GM23338 (cell line): ENCODE data around the gene PDCD4.
"Not testable (repeated sequence)": the region's sequence is repeated elsewhere in the genome, so short reads cannot be mapped to it uniquely, and the experiment has no call there.

Experiments used
- CREB1 ChIP-seq: fragments of 250-450 bp; sonication (Bioruptor Pico); IDR thresholded peaks from 2 replicates; pipeline ENCODE4 v1.5.0; 2020; ENCODE audit warnings: low read depth, mild to moderate bottlenecking, moderate library complexity
- EZH2 ChIP-seq: fragments of 200-600 bp; sonication (generic); IDR thresholded peaks from one replicate; pipeline ENCODE4 v1.8.0; 2017; ENCODE audit warnings: antibody characterized with exemption, mild to moderate bottlenecking, low read depth; ENCODE audit not compliant: unreplicated experiment
- EZH2phosphoT487 ChIP-seq: fragments of 200-600 bp; sonication (generic); IDR thresholded peaks from one replicate; pipeline ENCODE4 v1.8.1; 2018; ENCODE audit warnings: antibody characterized with exemption; ENCODE audit not compliant: unreplicated experiment
- JUNB ChIP-seq: IDR thresholded peaks from one replicate; pipeline ENCODE4 v1.6.1; 2016; ENCODE audit warnings: antibody characterized with exemption; ENCODE audit not compliant: unreplicated experiment
- POLR2AphosphoS5 ChIP-seq: IDR thresholded peaks from 2 replicates; pipeline ENCODE4 v1.6.1; 2016; ENCODE audit warnings: antibody characterized with exemption, low read depth
- STAT1 ChIP-seq: IDR thresholded peaks from one replicate; pipeline ENCODE4 v1.6.1; 2016; ENCODE audit warnings: antibody characterized with exemption; ENCODE audit not compliant: unreplicated experiment
- ZNF114 ChIP-seq: fragments of 250-450 bp; sonication (Bioruptor Pico); IDR thresholded peaks from 2 replicates; pipeline ENCODE4 v1.5.0; 2020; ENCODE audit warnings: mild to moderate bottlenecking, moderate library complexity
- ZNF331 ChIP-seq: fragments of 250-450 bp; sonication (Bioruptor Pico); IDR thresholded peaks from 2 replicates; pipeline ENCODE4 v1.5.0; 2020; ENCODE audit warnings: low read depth, mild to moderate bottlenecking, moderate library complexity
- TF ChIP-seq, protein P1 (sequence below), 2 experiments: fragments of 200-600 bp in 1 of 2; sonication (generic) in 1 of 2; conservative IDR thresholded peaks; 2 replicates each; pipeline versions ENCODE4 v1.5.1 to v1.6.1; 2016 to 2017; ENCODE audit warnings: antibody characterized with exemption in 2 of 2, low read depth in 2 of 2, mild to moderate bottlenecking in 2 of 2, moderate library complexity in 1 of 2
- TF ChIP-seq, protein P2 (sequence below): IDR thresholded peaks from 2 replicates; pipeline ENCODE4 v1.6.1; 2016; ENCODE audit warnings: antibody characterized with exemption
- TF ChIP-seq, protein P3 (sequence below): IDR thresholded peaks from one replicate; pipeline ENCODE4 v1.6.1; 2018; ENCODE audit warnings: antibody characterized with exemption; ENCODE audit not compliant: unreplicated experiment
- TF ChIP-seq, protein P4 (sequence below): fragments of 250-450 bp; sonication (Bioruptor Pico); IDR thresholded peaks from 2 replicates; pipeline ENCODE4 v1.5.0; 2020; ENCODE audit warnings: mild to moderate bottlenecking, moderate library complexity

DNA sequence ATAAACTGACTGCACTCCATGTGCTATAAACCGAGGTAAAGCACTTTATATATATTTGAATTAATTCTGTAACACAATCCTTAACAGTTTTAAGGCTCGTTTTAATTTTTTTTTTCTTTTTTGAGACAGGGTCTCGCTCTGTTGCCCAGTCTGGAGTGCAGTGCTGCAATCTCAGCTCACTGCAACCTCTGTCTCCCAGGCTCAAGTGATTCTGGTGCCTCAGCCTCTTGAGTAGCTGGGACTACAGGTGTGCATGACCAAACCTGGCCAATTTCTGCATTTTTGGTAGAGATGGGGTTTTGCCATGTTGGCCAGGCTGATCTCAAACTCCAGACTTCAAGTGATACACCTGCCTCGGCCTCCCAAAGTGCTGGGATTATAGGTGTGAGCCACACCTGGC is 43.9 kb downstream of the PDCD4 start:
- TF ChIP-seq, protein P1, sequence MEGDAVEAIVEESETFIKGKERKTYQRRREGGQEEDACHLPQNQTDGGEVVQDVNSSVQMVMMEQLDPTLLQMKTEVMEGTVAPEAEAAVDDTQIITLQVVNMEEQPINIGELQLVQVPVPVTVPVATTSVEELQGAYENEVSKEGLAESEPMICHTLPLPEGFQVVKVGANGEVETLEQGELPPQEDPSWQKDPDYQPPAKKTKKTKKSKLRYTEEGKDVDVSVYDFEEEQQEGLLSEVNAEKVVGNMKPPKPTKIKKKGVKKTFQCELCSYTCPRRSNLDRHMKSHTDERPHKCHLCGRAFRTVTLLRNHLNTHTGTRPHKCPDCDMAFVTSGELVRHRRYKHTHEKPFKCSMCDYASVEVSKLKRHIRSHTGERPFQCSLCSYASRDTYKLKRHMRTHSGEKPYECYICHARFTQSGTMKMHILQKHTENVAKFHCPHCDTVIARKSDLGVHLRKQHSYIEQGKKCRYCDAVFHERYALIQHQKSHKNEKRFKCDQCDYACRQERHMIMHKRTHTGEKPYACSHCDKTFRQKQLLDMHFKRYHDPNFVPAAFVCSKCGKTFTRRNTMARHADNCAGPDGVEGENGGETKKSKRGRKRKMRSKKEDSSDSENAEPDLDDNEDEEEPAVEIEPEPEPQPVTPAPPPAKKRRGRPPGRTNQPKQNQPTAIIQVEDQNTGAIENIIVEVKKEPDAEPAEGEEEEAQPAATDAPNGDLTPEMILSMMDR (conservative IDR thresholded peaks at IDR 0.05; ENCODE audit: low read depth in 2 of 2) = not testable (repeated sequence)
- TF ChIP-seq ZNF331; POLR2AphosphoS5; EZH2phosphoT487; JUNB; STAT1; EZH2; CREB1 (CRISPR knock-in tag); ZNF114 (CRISPR knock-in tag): not testable (repeated sequence)
- TF ChIP-seq, protein P2, sequence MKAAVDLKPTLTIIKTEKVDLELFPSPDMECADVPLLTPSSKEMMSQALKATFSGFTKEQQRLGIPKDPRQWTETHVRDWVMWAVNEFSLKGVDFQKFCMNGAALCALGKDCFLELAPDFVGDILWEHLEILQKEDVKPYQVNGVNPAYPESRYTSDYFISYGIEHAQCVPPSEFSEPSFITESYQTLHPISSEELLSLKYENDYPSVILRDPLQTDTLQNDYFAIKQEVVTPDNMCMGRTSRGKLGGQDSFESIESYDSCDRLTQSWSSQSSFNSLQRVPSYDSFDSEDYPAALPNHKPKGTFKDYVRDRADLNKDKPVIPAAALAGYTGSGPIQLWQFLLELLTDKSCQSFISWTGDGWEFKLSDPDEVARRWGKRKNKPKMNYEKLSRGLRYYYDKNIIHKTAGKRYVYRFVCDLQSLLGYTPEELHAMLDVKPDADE = not testable (repeated sequence)
- TF ChIP-seq, protein P3, sequence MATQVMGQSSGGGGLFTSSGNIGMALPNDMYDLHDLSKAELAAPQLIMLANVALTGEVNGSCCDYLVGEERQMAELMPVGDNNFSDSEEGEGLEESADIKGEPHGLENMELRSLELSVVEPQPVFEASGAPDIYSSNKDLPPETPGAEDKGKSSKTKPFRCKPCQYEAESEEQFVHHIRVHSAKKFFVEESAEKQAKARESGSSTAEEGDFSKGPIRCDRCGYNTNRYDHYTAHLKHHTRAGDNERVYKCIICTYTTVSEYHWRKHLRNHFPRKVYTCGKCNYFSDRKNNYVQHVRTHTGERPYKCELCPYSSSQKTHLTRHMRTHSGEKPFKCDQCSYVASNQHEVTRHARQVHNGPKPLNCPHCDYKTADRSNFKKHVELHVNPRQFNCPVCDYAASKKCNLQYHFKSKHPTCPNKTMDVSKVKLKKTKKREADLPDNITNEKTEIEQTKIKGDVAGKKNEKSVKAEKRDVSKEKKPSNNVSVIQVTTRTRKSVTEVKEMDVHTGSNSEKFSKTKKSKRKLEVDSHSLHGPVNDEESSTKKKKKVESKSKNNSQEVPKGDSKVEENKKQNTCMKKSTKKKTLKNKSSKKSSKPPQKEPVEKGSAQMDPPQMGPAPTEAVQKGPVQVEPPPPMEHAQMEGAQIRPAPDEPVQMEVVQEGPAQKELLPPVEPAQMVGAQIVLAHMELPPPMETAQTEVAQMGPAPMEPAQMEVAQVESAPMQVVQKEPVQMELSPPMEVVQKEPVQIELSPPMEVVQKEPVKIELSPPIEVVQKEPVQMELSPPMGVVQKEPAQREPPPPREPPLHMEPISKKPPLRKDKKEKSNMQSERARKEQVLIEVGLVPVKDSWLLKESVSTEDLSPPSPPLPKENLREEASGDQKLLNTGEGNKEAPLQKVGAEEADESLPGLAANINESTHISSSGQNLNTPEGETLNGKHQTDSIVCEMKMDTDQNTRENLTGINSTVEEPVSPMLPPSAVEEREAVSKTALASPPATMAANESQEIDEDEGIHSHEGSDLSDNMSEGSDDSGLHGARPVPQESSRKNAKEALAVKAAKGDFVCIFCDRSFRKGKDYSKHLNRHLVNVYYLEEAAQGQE = not testable (repeated sequence)
- TF ChIP-seq, protein P4, sequence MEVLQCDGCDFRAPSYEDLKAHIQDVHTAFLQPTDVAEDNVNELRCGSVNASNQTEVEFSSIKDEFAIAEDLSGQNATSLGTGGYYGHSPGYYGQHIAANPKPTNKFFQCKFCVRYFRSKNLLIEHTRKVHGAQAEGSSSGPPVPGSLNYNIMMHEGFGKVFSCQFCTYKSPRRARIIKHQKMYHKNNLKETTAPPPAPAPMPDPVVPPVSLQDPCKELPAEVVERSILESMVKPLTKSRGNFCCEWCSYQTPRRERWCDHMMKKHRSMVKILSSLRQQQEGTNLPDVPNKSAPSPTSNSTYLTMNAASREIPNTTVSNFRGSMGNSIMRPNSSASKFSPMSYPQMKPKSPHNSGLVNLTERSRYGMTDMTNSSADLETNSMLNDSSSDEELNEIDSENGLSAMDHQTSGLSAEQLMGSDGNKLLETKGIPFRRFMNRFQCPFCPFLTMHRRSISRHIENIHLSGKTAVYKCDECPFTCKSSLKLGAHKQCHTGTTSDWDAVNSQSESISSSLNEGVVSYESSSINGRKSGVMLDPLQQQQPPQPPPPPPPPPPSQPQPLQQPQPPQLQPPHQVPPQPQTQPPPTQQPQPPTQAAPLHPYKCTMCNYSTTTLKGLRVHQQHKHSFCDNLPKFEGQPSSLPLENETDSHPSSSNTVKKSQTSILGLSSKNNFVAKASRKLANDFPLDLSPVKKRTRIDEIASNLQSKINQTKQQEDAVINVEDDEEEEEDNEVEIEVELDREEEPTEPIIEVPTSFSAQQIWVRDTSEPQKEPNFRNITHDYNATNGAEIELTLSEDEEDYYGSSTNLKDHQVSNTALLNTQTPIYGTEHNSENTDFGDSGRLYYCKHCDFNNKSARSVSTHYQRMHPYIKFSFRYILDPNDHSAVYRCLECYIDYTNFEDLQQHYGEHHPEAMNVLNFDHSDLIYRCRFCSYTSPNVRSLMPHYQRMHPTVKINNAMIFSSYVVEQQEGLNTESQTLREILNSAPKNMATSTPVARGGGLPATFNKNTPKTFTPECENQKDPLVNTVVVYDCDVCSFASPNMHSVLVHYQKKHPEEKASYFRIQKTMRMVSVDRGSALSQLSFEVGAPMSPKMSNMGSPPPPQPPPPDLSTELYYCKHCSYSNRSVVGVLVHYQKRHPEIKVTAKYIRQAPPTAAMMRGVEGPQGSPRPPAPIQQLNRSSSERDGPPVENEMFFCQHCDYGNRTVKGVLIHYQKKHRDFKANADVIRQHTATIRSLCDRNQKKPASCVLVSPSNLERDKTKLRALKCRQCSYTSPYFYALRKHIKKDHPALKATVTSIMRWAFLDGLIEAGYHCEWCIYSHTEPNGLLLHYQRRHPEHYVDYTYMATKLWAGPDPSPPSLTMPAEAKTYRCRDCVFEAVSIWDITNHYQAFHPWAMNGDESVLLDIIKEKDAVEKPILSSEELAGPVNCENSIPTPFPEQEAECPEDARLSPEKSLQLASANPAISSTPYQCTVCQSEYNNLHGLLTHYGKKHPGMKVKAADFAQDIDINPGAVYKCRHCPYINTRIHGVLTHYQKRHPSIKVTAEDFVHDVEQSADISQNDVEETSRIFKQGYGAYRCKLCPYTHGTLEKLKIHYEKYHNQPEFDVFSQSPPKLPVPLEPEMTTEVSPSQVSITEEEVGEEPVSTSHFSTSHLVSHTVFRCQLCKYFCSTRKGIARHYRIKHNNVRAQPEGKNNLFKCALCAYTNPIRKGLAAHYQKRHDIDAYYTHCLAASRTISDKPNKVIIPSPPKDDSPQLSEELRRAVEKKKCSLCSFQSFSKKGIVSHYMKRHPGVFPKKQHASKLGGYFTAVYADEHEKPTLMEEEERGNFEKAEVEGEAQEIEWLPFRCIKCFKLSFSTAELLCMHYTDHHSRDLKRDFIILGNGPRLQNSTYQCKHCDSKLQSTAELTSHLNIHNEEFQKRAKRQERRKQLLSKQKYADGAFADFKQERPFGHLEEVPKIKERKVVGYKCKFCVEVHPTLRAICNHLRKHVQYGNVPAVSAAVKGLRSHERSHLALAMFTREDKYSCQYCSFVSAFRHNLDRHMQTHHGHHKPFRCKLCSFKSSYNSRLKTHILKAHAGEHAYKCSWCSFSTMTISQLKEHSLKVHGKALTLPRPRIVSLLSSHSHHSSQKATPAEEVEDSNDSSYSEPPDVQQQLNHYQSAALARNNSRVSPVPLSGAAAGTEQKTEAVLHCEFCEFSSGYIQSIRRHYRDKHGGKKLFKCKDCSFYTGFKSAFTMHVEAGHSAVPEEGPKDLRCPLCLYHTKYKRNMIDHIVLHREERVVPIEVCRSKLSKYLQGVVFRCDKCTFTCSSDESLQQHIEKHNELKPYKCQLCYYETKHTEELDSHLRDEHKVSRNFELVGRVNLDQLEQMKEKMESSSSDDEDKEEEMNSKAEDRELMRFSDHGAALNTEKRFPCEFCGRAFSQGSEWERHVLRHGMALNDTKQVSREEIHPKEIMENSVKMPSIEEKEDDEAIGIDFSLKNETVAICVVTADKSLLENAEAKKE (CRISPR knock-in tag) = not testable (repeated sequence)
